ENCODE data around the gene DNAJC21. TPM values are rescaled to one million over a fixed set of nuclear protein-coding genes. Genes with fewer than 3 reads are reported as not detected.

The DNAJC21 gene
- polyA plus RNA-seq, 3 donors: 8.5 to 10.2 (median 8.6) TPM

GRCh38 chr5:34978681-34979080 lies 49.3 kb downstream of the DNAJC21 start:
- no CpG with 5 or more reads among the region's 4 CpGs for WGBS (ENCODE audit: insufficient coverage)
- no peak overlapping the region for H2AFZ ChIP-seq (ENCODE audit: insufficient read depth, low read depth, low read length, poor library complexity, severe bottlenecking)
- H3K27me3 Mint-ChIP-seq (ENCODE audit: low read depth in 3 of 3): peaks cover 2% of the 10 kb centered on the region in 3 donors
- intact Hi-C loops (cut with micrococcal nuclease): no loop called here
- H3K36me3 ChIP-seq (replicated peaks in 1 of 2; ENCODE audit: control insufficient read depth in 1 of 2, insufficient read depth in 2 of 2, low read length in 2 of 2): no peaks in the 10 kb centered on the region
- H3K9me3 ChIP-seq (replicated peaks in 1 of 2; ENCODE audit: control insufficient read depth in 1 of 2, insufficient read depth in 1 of 2, low read length in 2 of 2): no peaks in the 10 kb centered on the region
- H3K4me3 ChIP-seq (replicated peaks in 1 of 3; ENCODE audit: low read depth in 2 of 3, low read length in 3 of 3): no peak overlapping the region
- peak overlapping the region in 1 of 2 donors; percentile 31 for H3K4me3 Mint-ChIP-seq
- no peaks in the 10 kb centered on the region for H4K20me1 ChIP-seq (ENCODE audit: insufficient read depth, low read length)
- DNase-seq: no peak
- no peak for TF ChIP-seq CTCF (IDR thresholded peaks at IDR 0.05)
- no peaks in the 10 kb centered on the region for H3K4me1 Mint-ChIP-seq
- H3K79me2 ChIP-seq (ENCODE audit: insufficient read depth, low read length): no peaks in the 10 kb centered on the region
- no peaks in the 10 kb centered on the region for H3K36me3 Mint-ChIP-seq
- peaks cover 4 to 17% (median 6%) of the 10 kb centered on the region in 7 donors for H3K9me3 Mint-ChIP-seq
- no peak overlapping the region for H3K9ac ChIP-seq (ENCODE audit: insufficient read depth, low read length, poor library complexity, severe bottlenecking)
- no peak overlapping the region for H3K27ac Mint-ChIP-seq
- H3K4me1 ChIP-seq (ENCODE audit: control insufficient read depth in 1 of 2, insufficient read depth in 2 of 2, low read length in 2 of 2): no peaks in the 10 kb centered on the region
- H3K4me2 ChIP-seq (replicated peaks; ENCODE audit: extremely low read depth, low read length, poor library complexity, severe bottlenecking): no peak overlapping the region
- H3K27ac ChIP-seq (ENCODE audit: low read depth in 1 of 2, low read length in 2 of 2): no peak overlapping the region
- peaks cover 0 to 3% of the 10 kb centered on the region in 2 donors for H3K27me3 ChIP-seq (ENCODE audit: control insufficient read depth in 2 of 2, insufficient read depth in 2 of 2, low read length in 2 of 2)

- no peak overlapping the region for H2AFZ ChIP-seq (ENCODE audit: insufficient read depth, low read depth, low read length, poor library complexity, severe bottlenecking)
- no peak overlapping the region for H3K4me3 ChIP-seq (replicated peaks in 1 of 3; ENCODE audit: low read depth in 2 of 3, low read length in 3 of 3)
- no peak overlapping the region for H3K4me2 ChIP-seq (replicated peaks; ENCODE audit: extremely low read depth, low read length, poor library complexity, severe bottlenecking)
- no peaks in the 10 kb centered on the region for H3K79me2 ChIP-seq (ENCODE audit: insufficient read depth, low read length)
- H3K9me3 Mint-ChIP-seq: peaks cover 15 to 43% (median 25%) of the 10 kb centered on the region in 7 donors
- peaks cover under 1 to 3% (median 3%) of the 10 kb centered on the region in 3 donors for H3K27me3 Mint-ChIP-seq (ENCODE audit: low read depth in 3 of 3)
- H4K20me1 ChIP-seq (ENCODE audit: insufficient read depth, low read length): no peaks in the 10 kb centered on the region
- intact Hi-C loops (cut with micrococcal nuclease): no loop called here
- no peak for TF ChIP-seq CTCF (IDR thresholded peaks at IDR 0.05)
- no peak overlapping the region for H3K9ac ChIP-seq (ENCODE audit: insufficient read depth, low read length, poor library complexity, severe bottlenecking)
- H3K9me3 ChIP-seq (replicated peaks in 1 of 2; ENCODE audit: control insufficient read depth in 1 of 2, insufficient read depth in 1 of 2, low read length in 2 of 2): peaks cover 8 to 21% of the 10 kb centered on the region in 2 donors
- no peaks in the 10 kb centered on the region for H3K36me3 ChIP-seq (replicated peaks in 1 of 2; ENCODE audit: control insufficient read depth in 1 of 2, insufficient read depth in 2 of 2, low read length in 2 of 2)
- no peak for DNase-seq
- no peak overlapping the region for H3K27ac ChIP-seq (ENCODE audit: low read depth in 1 of 2, low read length in 2 of 2)
- H3K4me1 Mint-ChIP-seq: no peaks in the 10 kb centered on the region
- H3K4me1 ChIP-seq (ENCODE audit: control insufficient read depth in 1 of 2, insufficient read depth in 2 of 2, low read length in 2 of 2): no peaks in the 10 kb centered on the region
- no peaks in the 10 kb centered on the region for H3K36me3 Mint-ChIP-seq
- H3K27ac Mint-ChIP-seq: no peak overlapping the region
- WGBS (ENCODE audit: insufficient coverage): no CpG with 5 or more reads among the region's 4 CpGs
- no peak overlapping the region for H3K4me3 Mint-ChIP-seq
- H3K27me3 ChIP-seq (ENCODE audit: control insufficient read depth in 2 of 2, insufficient read depth in 2 of 2, low read length in 2 of 2): no peaks in the 10 kb centered on the region
These were observed 53.5 kb downstream of the DNAJC21 start for GRCh38 chr5:34982823-34983222.

All from CD14-positive monocyte (primary cell).